SK-N-SH treated with all-trans-retinoic acid at 6 μM for 48 hours (cell line): ENCODE data around the gene RAB7B.

Experiments
- ATAC-seq: fragments of 200-7000 bp; cut with Tn5 transposase; 3 replicates; pipeline ENCODE4 v1.9.1; 2020; ENCODE audit warnings: mild to moderate bottlenecking, moderate library complexity
- ARNTL ChIP-seq: fragments of 450-650 bp; formaldehyde crosslinking; IDR thresholded peaks from 2 replicates; pipeline ENCODE4 v1.5.0; 2020; ENCODE audit warnings: low read depth, mild to moderate bottlenecking, moderate library complexity, borderline replicate concordance
- CSDC2 ChIP-seq: fragments of 250-450 bp; sonication (Bioruptor Pico); IDR thresholded peaks from 2 replicates; pipeline ENCODE4 v1.5.0; 2020; ENCODE audit warnings: mild to moderate bottlenecking, moderate library complexity
- ESRRG ChIP-seq: fragments of 250-450 bp; sonication (Bioruptor Pico); IDR thresholded peaks from 2 replicates; pipeline ENCODE4 v1.6.1; 2021; ENCODE audit warnings: mild to moderate bottlenecking
- GLIS3 ChIP-seq: fragments of 250-450 bp; sonication (Bioruptor Pico); IDR thresholded peaks from 2 replicates; pipeline ENCODE4 v1.5.0; 2020; ENCODE audit warnings: mild to moderate bottlenecking, moderate library complexity
- ISL1 ChIP-seq: fragments of 250-450 bp; sonication (Bioruptor Pico); IDR thresholded peaks from 2 replicates; pipeline ENCODE4 v2.1.2; 2022; ENCODE audit warnings: mild to moderate bottlenecking, moderate library complexity
- OSR1 ChIP-seq: fragments of 250-450 bp; sonication (Bioruptor Pico); IDR thresholded peaks from 2 replicates; pipeline ENCODE4 v1.8.0; 2022; ENCODE audit warnings: moderate library complexity, mild to moderate bottlenecking, inconsistent platforms
- POU6F1 ChIP-seq: fragments of 250-450 bp; sonication (Bioruptor Pico); IDR thresholded peaks from 2 replicates; pipeline ENCODE4 v1.8.0; 2021; ENCODE audit warnings: low read depth, mild to moderate bottlenecking, moderate library complexity, borderline replicate concordance
- PPARA ChIP-seq: fragments of 250-450 bp; sonication (Bioruptor Pico); IDR thresholded peaks from 2 replicates; pipeline ENCODE4 v1.5.0; 2020; ENCODE audit warnings: mild to moderate bottlenecking, borderline replicate concordance
- RARB ChIP-seq: fragments of 250-450 bp; sonication (Bioruptor Pico); IDR thresholded peaks from 2 replicates; pipeline ENCODE4 v1.8.0; 2021; ENCODE audit warnings: mild to moderate bottlenecking, moderate library complexity
- SNAI2 ChIP-seq: fragments of 250-450 bp; sonication (Bioruptor Pico); IDR thresholded peaks from 2 replicates; pipeline ENCODE4 v1.5.0; 2020; ENCODE audit warnings: mild to moderate bottlenecking, moderate library complexity
- TCF4 ChIP-seq: fragments of 250-450 bp; sonication (Bioruptor Pico); IDR thresholded peaks from 2 replicates; pipeline ENCODE4 v1.8.0; 2021; ENCODE audit warnings: mild to moderate bottlenecking, moderate library complexity, borderline replicate concordance
- TOX ChIP-seq: fragments of 250-450 bp; sonication (Bioruptor Pico); IDR thresholded peaks from 2 replicates; pipeline ENCODE4 v1.8.0; 2021; ENCODE audit warnings: mild to moderate bottlenecking, moderate library complexity, borderline replicate concordance
- TSHZ2 ChIP-seq: fragments of 250-450 bp; sonication (Bioruptor Pico); IDR thresholded peaks from 2 replicates; pipeline ENCODE4 v1.5.0; 2020; ENCODE audit warnings: mild to moderate bottlenecking, moderate library complexity
- ZC3H10 ChIP-seq: fragments of 250-450 bp; sonication (Bioruptor Pico); IDR thresholded peaks from 2 replicates; pipeline ENCODE4 v1.5.1; 2021; ENCODE audit warnings: mild to moderate bottlenecking, moderate library complexity
- ZFP3 ChIP-seq: fragments of 250-450 bp; sonication (Bioruptor Pico); IDR thresholded peaks from 2 replicates; pipeline ENCODE4 v1.5.0; 2020; ENCODE audit warnings: mild to moderate bottlenecking, moderate library complexity
- ZFP30 ChIP-seq: fragments of 450-650 bp; formaldehyde crosslinking; IDR thresholded peaks from 2 replicates; pipeline ENCODE4 v1.5.0; 2022; ENCODE audit warnings: mild to moderate bottlenecking, moderate library complexity
- ZNF565 ChIP-seq: fragments of 450-650 bp; formaldehyde crosslinking; conservative IDR thresholded peaks from 2 replicates; pipeline ENCODE4 v1.5.0; 2020; ENCODE audit warnings: low read depth, mild to moderate bottlenecking, moderate library complexity
- ZNF70 ChIP-seq: fragments of 450-650 bp; formaldehyde crosslinking; IDR thresholded peaks from 2 replicates; pipeline ENCODE4 v1.5.0; 2020; ENCODE audit warnings: mild to moderate bottlenecking, moderate library complexity
- TF ChIP-seq, protein P1 (sequence below): fragments of 250-450 bp; sonication (Bioruptor Pico); IDR thresholded peaks from 2 replicates; pipeline ENCODE4 v1.5.1; 2020; ENCODE audit warnings: low read depth, mild to moderate bottlenecking, moderate library complexity
- TF ChIP-seq, protein P2 (sequence below): fragments of 250-450 bp; sonication (Bioruptor Pico); IDR thresholded peaks from 2 replicates; pipeline ENCODE4 v1.5.1; 2021; ENCODE audit warnings: mild to moderate bottlenecking, moderate library complexity

RAB7B gene

DNA sequence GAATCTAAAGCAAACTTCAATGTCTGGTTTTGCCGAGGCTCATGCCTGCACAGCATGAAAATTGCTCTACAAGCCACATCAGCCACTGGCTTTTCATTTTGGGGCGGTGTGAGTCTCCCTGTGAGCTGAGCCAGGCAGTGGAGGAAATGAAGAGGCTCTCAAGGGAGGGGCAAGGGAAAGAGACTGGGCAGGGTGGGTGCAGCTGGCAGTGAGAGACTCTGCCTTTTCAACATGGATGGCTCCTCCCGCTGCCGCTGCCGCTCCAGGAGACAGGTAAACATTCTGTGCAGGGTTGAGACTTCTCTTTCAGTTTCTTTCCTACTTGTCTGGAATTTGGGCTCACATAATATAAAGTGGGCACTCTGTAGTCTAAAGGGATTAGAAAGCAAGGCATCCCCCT lies 31.8 kb upstream of the RAB7B start (continued):
- TF ChIP-seq, protein P1, sequence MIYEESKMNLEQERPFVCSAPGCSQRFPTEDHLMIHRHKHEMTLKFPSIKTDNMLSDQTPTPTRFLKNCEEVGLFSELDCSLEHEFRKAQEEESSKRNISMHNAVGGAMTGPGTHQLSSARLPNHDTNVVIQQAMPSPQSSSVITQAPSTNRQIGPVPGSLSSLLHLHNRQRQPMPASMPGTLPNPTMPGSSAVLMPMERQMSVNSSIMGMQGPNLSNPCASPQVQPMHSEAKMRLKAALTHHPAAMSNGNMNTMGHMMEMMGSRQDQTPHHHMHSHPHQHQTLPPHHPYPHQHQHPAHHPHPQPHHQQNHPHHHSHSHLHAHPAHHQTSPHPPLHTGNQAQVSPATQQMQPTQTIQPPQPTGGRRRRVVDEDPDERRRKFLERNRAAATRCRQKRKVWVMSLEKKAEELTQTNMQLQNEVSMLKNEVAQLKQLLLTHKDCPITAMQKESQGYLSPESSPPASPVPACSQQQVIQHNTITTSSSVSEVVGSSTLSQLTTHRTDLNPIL, result no peak
- TF ChIP-seq, all 23 proteins: peak for 0

- no peak for TF ChIP-seq ZFP30 (CRISPR knock-in tag)
- TF ChIP-seq, protein P1, result no peak
- no peak for TF ChIP-seq TSHZ2 (CRISPR knock-in tag)
- no peak for TF ChIP-seq GLIS3 (CRISPR knock-in tag)
- no peak for TF ChIP-seq POU6F1 (CRISPR knock-in tag)
- TF ChIP-seq CSDC2 (CRISPR knock-in tag), result no peak
- TF ChIP-seq ZNF70 (CRISPR knock-in tag), result no peak
- no peak for TF ChIP-seq ZNF565 (CRISPR knock-in tag)
- TF ChIP-seq, protein P2, sequence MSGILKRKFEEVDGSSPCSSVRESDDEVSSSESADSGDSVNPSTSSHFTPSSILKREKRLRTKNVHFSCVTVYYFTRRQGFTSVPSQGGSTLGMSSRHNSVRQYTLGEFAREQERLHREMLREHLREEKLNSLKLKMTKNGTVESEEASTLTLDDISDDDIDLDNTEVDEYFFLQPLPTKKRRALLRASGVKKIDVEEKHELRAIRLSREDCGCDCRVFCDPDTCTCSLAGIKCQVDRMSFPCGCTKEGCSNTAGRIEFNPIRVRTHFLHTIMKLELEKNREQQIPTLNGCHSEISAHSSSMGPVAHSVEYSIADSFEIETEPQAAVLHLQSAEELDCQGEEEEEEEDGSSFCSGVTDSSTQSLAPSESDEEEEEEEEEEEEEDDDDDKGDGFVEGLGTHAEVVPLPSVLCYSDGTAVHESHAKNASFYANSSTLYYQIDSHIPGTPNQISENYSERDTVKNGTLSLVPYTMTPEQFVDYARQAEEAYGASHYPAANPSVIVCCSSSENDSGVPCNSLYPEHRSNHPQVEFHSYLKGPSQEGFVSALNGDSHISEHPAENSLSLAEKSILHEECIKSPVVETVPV (CRISPR knock-in tag), result no peak
- TF ChIP-seq ZFP3, result no peak
- TF ChIP-seq SNAI2, result no peak
- TF ChIP-seq PPARA (CRISPR knock-in tag), result no peak
- TF ChIP-seq TOX (CRISPR knock-in tag), result no peak
- no peak for TF ChIP-seq OSR1 (CRISPR knock-in tag)
- TF ChIP-seq RARB (CRISPR knock-in tag), result no peak
- no peak for TF ChIP-seq ZC3H10 (CRISPR knock-in tag)
- no peak for TF ChIP-seq TCF4 (CRISPR knock-in tag)
- no peak for TF ChIP-seq ISL1 (CRISPR knock-in tag)
- no peak for TF ChIP-seq ESRRG (CRISPR knock-in tag)
- no peak for TF ChIP-seq ARNTL (CRISPR knock-in tag)
- ATAC-seq, result no peak
Observed at GRCh38 chr1:206032380-206033140, 29.4 kb upstream of the RAB7B start.

DNA sequence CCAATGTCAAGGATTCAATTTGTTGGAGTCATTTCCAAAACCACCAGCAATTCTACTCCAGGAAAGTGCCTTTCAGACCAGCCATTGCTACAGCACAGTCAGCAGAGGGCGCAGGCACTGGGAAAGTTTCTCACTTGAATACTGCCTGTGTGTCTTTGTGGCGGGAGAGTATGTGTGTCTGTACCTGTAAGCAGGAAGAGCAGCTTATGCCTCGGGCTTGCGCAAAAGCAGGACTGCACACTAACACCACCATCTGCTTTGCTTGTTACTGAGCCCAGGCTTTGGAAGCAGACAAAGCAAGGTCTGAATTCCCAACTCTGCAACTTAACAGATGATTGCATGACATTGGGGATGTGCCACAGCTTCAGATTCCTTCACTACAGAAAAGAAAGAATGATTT lies 27.5 kb upstream of the RAB7B start:
- TF ChIP-seq GLIS3 (CRISPR knock-in tag) (no peak), RARB (CRISPR knock-in tag) (no peak), TCF4 (CRISPR knock-in tag) (no peak)
- peak; percentile 99 for ATAC-seq

DNA sequence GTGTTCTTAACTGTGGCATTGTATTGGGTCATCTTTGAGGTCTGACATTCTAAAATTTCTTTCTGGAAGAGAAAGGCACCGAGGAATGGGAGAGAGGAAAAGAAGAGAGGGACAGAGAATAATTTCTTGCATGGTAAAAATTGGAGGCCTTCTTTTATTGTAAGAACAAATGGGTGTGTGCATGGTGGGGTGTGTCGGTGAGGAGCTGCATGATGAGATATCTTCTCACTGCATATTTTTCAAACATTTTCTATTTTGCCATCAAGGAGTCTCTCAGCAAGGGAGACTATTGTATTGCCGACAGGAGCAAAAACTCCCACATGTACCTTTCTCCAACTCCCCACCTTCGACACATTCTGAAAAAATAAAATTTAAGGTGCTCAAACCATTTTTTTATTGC lies 27.0 kb upstream of the RAB7B start:
- no peak for ATAC-seq
- TF ChIP-seq, protein P1, result no peak
